Measurements from ENCODE around the gene TAF1D.
"Not testable (repeated sequence)": the region's sequence is repeated elsewhere in the genome, so short reads cannot be mapped to it uniquely, and the experiment has no call there.

- TF ChIP-seq CTCF (IDR thresholded peaks at IDR 0.05); POLR2AphosphoS5 (IDR thresholded peaks at IDR 0.05; ENCODE audit: low read depth, low read length); REST (IDR thresholded peaks at IDR 0.05; ENCODE audit: insufficient read depth in 1 of 2, low read depth in 2 of 2, low read length in 1 of 2): not testable (repeated sequence)
Observed at GRCh38 chr11:93745005-93745755, 3.9 kb upstream of the TAF1D start.
